Measurements from ENCODE around the gene PRRT2.
"Not testable (repeated sequence)": the region's sequence is repeated elsewhere in the genome, so short reads cannot be mapped to it uniquely, and the experiment has no call there.

Gene PRRT2

DNA sequence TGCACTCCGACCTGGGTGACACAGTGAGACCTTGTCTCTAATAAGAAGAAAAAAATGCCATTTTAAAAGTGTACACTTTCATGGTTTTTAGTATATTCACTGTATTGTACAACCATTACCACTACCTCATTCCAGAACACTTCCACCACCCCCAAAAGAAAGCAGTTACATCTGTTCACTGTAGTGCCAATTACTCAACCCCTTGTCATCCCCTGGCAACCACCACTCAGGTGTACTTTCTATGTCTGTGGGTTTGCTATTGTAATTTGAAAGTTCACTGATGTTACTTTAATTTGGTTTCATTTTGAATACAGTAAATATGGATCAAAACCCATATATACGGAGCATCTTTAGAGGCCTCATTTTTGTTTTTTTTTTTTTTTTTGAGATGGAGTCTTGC lies 27.8 kb upstream of the PRRT2 start:
- ChIA-PET CTCF (interaction anchor here (0.8 to 3.9 kb wide), 20 partner anchors 8 to 251 kb away, joined by 3 to 28 read pairs (median 4); partner anchors contain the start of gene C16orf54), POLR2A (no interaction called here)
- TF ChIP-seq, protein P1, sequence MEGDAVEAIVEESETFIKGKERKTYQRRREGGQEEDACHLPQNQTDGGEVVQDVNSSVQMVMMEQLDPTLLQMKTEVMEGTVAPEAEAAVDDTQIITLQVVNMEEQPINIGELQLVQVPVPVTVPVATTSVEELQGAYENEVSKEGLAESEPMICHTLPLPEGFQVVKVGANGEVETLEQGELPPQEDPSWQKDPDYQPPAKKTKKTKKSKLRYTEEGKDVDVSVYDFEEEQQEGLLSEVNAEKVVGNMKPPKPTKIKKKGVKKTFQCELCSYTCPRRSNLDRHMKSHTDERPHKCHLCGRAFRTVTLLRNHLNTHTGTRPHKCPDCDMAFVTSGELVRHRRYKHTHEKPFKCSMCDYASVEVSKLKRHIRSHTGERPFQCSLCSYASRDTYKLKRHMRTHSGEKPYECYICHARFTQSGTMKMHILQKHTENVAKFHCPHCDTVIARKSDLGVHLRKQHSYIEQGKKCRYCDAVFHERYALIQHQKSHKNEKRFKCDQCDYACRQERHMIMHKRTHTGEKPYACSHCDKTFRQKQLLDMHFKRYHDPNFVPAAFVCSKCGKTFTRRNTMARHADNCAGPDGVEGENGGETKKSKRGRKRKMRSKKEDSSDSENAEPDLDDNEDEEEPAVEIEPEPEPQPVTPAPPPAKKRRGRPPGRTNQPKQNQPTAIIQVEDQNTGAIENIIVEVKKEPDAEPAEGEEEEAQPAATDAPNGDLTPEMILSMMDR (IDR thresholded peaks at IDR 0.05; ENCODE audit: insufficient read depth, low read length, missing control alignments) = no peak
- H3K4me3 ChIP-seq (ENCODE audit: low read depth, low read length) = no peak overlapping the region
- no peak for DNase-seq (ENCODE audit: low read depth, low spot score)

DNA sequence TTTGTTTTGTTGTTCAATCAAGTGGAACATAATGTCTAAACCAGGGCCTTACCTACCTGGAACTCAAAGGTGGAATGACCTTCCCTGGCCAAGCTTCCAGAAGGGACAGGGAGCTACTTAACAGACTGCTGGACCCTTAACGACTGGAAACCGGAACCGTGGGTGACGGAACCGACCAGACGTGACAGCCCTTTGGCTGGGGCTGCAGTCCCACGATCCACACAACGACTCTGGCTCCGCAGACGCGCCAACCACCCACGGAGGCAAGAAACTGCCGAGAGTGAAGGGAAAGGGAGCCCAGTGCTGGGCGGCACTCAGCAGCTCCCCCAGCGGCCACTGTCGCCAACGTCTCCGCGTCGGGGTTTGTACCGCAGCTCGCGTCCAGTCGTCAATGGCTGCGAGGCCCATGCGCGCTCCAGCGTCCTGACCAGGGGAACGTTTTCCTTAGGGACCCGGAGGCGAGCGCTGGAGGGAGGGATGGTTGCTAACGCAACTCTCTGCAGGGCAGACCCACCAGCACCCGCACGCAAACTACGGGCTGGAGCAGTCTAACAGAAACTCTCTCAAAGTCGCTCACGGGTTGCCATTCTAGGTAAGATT lies 27.0 kb upstream of the PRRT2 start:
- POLR2A ChIA-PET = no interaction called here

DNA sequence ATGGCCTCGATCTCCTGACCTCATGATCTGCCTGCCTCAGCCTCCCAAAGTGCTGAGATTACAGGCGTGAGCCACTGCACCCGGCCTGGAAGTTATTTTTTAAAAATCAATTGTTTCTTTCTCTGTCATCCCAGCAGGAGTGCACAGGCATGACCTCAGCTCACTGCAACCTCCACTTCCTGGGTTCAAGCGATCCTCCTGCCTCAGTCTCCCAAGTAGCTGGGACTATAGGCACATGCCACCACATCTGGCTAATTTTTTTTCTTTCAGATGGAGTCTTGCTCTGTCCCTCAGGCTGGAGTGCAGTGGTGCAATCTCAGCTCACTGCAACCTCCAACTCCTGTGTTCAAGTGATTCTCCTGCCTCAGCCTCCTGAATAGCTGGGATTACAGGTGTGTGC lies 24.8 kb upstream of the PRRT2 start:
- CTCF ChIA-PET = interaction anchor here (3.9 kb wide), 1 partner anchor 9 kb away, joined by 28 read pairs; no protein-coding TSS in a partner anchor

More for the DNA sequence above, 27.0 kb upstream of the PRRT2 start:
- CTCF ChIA-PET = interaction anchor here (0.6 to 3.9 kb wide), 25 partner anchors 9 to 254 kb away, joined by 3 to 28 read pairs (median 4); partner anchors contain the start of gene C16orf54
- TF ChIP-seq, protein P1 (IDR thresholded peaks at IDR 0.05; ENCODE audit: insufficient read depth, low read length, missing control alignments) = peak; percentile 88
- H3K4me3 ChIP-seq (ENCODE audit: low read depth, low read length) = peak overlapping the region; percentile 32
- DNase-seq (ENCODE audit: low read depth, low spot score) = no peak

DNA sequence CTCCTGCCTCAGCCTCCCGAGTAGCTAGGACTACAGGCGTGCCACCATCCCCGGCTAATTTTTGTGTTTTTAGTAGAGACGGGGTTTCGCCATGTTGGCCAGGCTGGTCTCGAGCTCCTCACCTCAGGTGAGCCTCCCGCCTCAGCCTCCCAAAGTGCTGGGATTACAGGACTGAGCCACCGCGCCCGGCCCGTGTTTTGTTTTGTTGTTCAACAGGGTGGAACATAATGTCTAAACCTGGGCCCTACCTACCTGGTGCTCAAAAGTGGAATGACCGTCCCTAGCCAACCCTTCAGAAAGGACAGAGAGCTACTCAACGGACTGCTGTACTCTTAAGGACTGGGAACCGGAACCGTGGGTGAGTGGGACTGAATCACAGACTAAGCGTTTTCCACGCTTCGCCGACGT lies 22.2 kb upstream of the PRRT2 start:
- TF ChIP-seq, protein P1 (IDR thresholded peaks at IDR 0.05; ENCODE audit: insufficient read depth, low read length, missing control alignments) = no peak
- ChIA-PET CTCF (interaction anchor here (0.6 to 3.7 kb wide), 16 partner anchors 8 to 266 kb away, joined by 3 to 27 read pairs (median 4); partner anchors contain the start of genes ASPHD1, PAGR1, TLCD3B and ZG16), POLR2A (interaction anchor here (0.8 to 1.4 kb wide), 3 partner anchors 11 to 264 kb away, joined by 3 to 6 read pairs (median 4); no protein-coding TSS in a partner anchor)
- H3K4me3 ChIP-seq (ENCODE audit: low read depth, low read length) = peak overlapping the region; percentile 66
- DNase-seq (ENCODE audit: low read depth, low spot score) = no peak

More for the DNA sequence above, 24.8 kb upstream of the PRRT2 start:
- POLR2A ChIA-PET; H3K4me3 ChIP-seq (ENCODE audit: low read depth, low read length); DNase-seq (ENCODE audit: low read depth, low spot score): not testable (repeated sequence)

DNA sequence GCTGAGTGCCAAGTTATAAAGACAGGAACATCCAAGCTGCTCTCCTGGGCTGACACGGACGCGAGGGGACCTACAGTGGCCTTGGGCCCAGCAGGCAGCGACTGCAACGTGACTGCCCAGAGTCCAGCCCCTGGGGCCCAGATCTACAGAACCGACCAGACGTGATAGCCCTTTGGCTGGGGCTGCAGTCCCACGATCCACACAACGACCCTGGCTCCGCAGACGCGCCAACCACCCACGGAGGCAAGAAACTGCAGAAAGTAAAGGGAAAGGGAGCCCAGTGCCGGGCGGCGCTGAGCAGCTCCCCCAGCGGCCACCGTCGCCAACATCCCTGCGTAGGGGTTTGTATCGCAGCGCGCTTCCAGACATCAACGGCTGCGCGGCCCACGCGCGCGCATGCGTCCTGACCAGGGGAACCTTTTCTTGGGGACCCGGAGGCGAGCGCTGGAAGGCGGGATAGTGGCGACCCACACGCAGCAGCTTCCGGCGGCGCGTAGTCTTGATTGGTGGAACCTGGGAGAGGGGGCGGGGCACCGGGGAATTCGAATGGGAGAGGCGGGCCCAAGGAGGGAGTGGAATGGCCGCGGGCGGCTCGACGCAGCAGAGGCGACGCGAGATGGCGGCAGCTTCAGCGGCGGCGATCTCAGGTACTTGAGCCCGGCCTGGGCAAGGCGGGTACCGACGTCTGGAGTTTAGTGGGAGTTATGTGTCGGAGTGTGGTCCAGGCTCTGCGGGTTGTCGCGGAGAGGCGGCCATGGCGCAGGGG lies 21.6 kb upstream of the PRRT2 start, which contains the start of gene KIF22:
Gene KIF22 (plus strand): TSS at position 569 of the 766 bp plus-strand sequence. CDS start 9 bp downstream, at position 578.
- ChIA-PET POLR2A (interaction anchor here (0.8 to 1.4 kb wide), 4 partner anchors 10 to 263 kb away, joined by 3 to 6 read pairs (median 4); no protein-coding TSS in a partner anchor), CTCF (interaction anchor here (0.6 to 3.7 kb wide), 17 partner anchors 9 to 265 kb away, joined by 3 to 27 read pairs (median 5); partner anchors contain the start of genes ASPHD1, PAGR1, TLCD3B and ZG16)
- TF ChIP-seq, protein P1 (IDR thresholded peaks at IDR 0.05; ENCODE audit: insufficient read depth, low read length, missing control alignments) = peak; percentile 87
- DNase-seq (ENCODE audit: low read depth, low spot score) = peak; percentile 89
- peak within 1 kb of the TSS; percentile 96 for H3K4me3 ChIP-seq (ENCODE audit: low read depth, low read length)

DNA sequence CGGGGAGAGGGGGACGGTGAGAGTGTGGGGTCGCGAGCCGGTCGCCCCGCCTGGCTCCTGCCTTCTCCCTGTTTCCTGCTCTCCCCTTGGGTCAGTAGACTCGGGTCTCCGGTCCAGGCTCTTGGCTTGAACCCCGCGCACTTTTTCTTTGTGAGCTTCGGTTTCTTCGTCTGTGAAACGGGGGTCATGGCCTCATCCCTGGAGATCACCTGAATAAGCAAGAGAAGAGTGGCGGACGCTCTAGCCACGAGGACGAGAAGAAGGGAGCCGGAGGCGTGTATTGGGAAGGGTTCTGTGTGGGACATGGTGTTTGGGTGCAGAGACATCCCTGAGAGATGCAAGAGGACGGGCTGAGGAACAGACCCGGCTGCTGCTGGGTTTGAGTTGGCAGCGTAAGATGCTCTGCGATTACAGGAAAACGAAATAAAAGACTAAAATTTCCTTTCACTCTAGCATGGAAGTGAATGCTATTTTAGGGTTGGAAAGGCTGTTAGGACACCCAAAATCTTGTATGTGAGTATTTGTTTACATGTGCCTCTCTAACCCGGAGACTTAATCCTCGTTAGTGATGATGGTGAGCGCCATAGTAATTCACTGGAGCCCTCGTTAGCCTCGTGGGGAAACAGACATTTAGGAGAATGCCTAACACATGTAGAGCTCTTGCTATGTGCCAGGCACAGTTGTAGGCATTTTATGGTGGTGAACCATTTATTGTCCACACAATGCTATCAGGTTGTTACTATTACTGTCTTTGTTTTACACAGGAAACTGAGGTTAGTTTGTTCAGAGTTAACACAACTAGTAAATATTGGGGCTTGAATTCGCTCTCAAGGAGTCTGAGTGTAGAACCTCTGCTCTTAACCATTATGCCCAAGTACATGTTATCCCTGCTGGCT lies 20.8 kb upstream of the PRRT2 start:
- DNase-seq (ENCODE audit: low read depth, low spot score) = no peak
- TF ChIP-seq, protein P1 (IDR thresholded peaks at IDR 0.05; ENCODE audit: insufficient read depth, low read length, missing control alignments) = no peak
- ChIA-PET CTCF (interaction anchor here (1.0 to 3.7 kb wide), 12 partner anchors 10 to 264 kb away, joined by 3 to 27 read pairs (median 7); partner anchors contain the start of genes ASPHD1, TLCD3B and ZG16), POLR2A (interaction anchor here (1.3 to 1.4 kb wide), 3 partner anchors 10 to 13 kb away, joined by 3 to 6 read pairs (median 4); no protein-coding TSS in a partner anchor)
- peak overlapping the region; percentile 96 for H3K4me3 ChIP-seq (ENCODE audit: low read depth, low read length)
